GM06990 (cell line): ENCODE results near the gene CAST.

Source experiments
- DNase-seq: peaks from one replicate; pipeline ENCODE4 v3.0.0-alpha.2; 2011; ENCODE audit not compliant: insufficient read length; ENCODE audit errors: extremely low read depth
- H3K27me3 ChIP-seq: replicated peaks from 2 replicates; pipeline ENCODE4 v1.6.0; 2011; ENCODE audit warnings: low read length; ENCODE audit not compliant: control insufficient read depth, insufficient read depth
- H3K36me3 ChIP-seq: 2 replicates; pipeline ENCODE4 v1.5.1; 2011; ENCODE audit warnings: low read length; ENCODE audit not compliant: control insufficient read depth, insufficient read depth
- H3K4me3 ChIP-seq: replicated peaks from 2 replicates; pipeline ENCODE4 v1.5.1; 2011; ENCODE audit warnings: low read depth, mild to moderate bottlenecking, control low read depth, low read length
- CTCF ChIP-seq: IDR thresholded peaks from 2 replicates; pipeline ENCODE4 v1.5.1; 2011; ENCODE audit warnings: low read length, control low read depth, mild to moderate bottlenecking, inconsistent platforms; ENCODE audit not compliant: insufficient read depth, poor library complexity, severe bottlenecking

Gene CAST

GRCh38 chr5:96747720-96748119 lies 85.5 kb downstream of the CAST start:
- DNase-seq, result no peak
- Histone ChIP-seq H3K4me3 (no peak overlapping the region), H3K27me3 (no peaks in the 10 kb centered on the region), H3K36me3 (peaks cover 17% of the 10 kb centered on the region)
- TF ChIP-seq CTCF, result no peak

GRCh38 chr5:96750110-96750822 lies 88.1 kb downstream of the CAST start:
- Histone ChIP-seq H3K4me3 (no peak overlapping the region), H3K36me3 (peaks cover 16% of the 10 kb centered on the region), H3K27me3 (no peaks in the 10 kb centered on the region)
- DNase-seq, result no peak
- no peak for TF ChIP-seq CTCF

GRCh38 chr5:96751203-96752169 lies 89.3 kb downstream of the CAST start:
- Histone ChIP-seq H3K4me3 (no peak overlapping the region), H3K36me3 (peaks cover 11% of the 10 kb centered on the region), H3K27me3 (no peaks in the 10 kb centered on the region)
- TF ChIP-seq CTCF, result no peak
- DNase-seq, result no peak

- H3K27me3 ChIP-seq, result no peaks in the 10 kb centered on the region
- peaks cover 11% of the 10 kb centered on the region for H3K36me3 ChIP-seq
- no peak for DNase-seq
- peak; percentile 61 for TF ChIP-seq CTCF
- no peak overlapping the region for H3K4me3 ChIP-seq
Observed at GRCh38 chr5:96752341-96753016, 90.3 kb downstream of the CAST start.

GRCh38 chr5:96753017-96753397 lies 90.8 kb downstream of the CAST start:
- DNase-seq, result no peak
- H3K4me3 ChIP-seq, result no peak overlapping the region
- no peak for TF ChIP-seq CTCF
- H3K36me3 ChIP-seq, result peaks cover 11% of the 10 kb centered on the region
- H3K27me3 ChIP-seq, result no peaks in the 10 kb centered on the region
